Measurements from ENCODE around the gene METTL8.

The METTL8 gene

DNA sequence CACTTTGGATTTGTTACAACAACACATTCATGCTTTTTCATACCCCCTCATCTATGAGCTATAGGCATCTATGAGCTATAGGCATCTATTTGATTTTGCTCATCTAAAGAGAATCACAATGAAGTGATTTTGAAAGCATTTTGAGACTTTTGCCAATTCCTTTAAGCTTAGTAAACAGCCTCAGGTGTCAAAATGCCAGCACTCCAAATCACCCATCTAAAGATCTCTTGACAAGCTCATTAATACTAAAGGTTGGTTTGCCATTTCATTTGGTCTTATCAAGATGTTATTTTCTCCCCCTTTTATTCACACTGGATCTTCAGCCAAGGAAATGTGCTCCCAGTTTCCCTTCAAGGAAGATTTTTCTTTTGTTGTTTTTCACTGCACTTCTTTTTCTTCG lies 162.4 kb downstream of the METTL8 start:
- ATAC-seq (no peak), DNase-seq (no peak)
- Mint-ChIP-seq H3K27ac (no peak overlapping the region), H3K4me1 (no peaks in the 10 kb centered on the region), H3K36me3 (ENCODE audit: low read depth) (no peaks in the 10 kb centered on the region), H3K27me3 (no peaks in the 10 kb centered on the region), H3K4me3 (no peak overlapping the region), H3K9me3 (no peaks in the 10 kb centered on the region)

DNA sequence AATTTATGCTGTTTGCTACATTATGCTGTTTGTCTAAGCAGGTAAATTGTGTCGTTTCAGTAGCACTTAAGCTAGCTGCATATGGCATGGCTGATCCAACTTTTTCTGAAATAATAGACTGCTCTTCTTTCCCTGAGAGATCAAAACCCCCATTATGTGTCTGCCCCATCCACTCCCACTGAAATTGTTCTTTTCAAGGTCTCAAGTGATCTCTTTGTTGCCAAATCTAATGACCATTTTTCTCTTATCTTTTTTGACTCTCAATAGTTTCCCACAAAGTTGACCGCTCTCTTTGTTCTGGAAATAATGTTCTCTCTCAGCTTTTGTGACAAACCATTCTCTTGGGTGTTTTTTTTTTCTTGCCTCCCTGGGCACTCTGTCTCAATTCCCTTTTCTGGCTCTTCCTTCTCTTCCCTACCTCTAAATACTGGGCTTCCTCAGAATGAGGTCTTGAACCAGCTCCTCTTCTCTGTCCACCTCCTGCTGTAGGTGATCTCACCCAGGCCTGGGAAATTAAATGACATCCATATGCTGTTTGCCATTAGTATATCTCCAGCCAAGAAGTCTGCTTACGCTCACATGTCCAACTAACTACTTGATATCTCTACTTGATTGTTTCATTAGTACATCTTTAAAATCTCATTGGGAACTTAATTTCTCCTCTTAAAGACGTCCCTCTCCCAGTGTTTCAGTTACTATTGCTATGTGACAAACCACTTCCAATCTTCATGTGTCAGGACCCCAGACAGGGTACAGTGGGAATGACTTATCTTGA lies 165.7 kb downstream of the METTL8 start:
- Mint-ChIP-seq H3K27ac (no peak overlapping the region), H3K4me3 (no peak overlapping the region), H3K9me3 (no peaks in the 10 kb centered on the region), H3K27me3 (no peaks in the 10 kb centered on the region), H3K4me1 (peaks cover 7% of the 10 kb centered on the region), H3K36me3 (ENCODE audit: low read depth) (peaks cover 1% of the 10 kb centered on the region)
- no peak for DNase-seq
- ATAC-seq, result no peak
